ENCODE measurements around the gene ZFPM1.
"Not testable (repeated sequence)": the region's sequence is repeated elsewhere in the genome, so short reads cannot be mapped to it uniquely, and the experiment has no call there.

Gene ZFPM1

DNA sequence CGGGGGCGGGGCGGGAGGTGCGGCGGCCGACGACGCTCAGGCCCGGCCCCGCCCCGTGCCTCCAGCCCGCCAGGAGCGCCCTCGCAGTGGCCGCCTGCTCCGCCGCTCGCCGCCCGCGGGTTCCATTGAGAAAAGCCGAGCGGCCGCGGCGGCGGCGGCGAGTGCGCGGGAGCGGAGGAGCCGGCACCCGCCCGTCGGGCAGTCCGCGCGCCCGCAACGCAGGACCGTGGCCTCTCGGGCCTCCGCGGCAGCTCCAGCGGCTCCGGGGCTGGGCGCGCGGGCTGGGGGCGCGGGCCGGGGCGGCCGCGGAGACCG is at the start of gene ZFPM1:
TSS of gene ZFPM1 (plus strand) at position 64 of the 315 bp plus-strand sequence. CDS start 359 bp downstream, outside the sequence.
- no peak for DNase-seq

DNA sequence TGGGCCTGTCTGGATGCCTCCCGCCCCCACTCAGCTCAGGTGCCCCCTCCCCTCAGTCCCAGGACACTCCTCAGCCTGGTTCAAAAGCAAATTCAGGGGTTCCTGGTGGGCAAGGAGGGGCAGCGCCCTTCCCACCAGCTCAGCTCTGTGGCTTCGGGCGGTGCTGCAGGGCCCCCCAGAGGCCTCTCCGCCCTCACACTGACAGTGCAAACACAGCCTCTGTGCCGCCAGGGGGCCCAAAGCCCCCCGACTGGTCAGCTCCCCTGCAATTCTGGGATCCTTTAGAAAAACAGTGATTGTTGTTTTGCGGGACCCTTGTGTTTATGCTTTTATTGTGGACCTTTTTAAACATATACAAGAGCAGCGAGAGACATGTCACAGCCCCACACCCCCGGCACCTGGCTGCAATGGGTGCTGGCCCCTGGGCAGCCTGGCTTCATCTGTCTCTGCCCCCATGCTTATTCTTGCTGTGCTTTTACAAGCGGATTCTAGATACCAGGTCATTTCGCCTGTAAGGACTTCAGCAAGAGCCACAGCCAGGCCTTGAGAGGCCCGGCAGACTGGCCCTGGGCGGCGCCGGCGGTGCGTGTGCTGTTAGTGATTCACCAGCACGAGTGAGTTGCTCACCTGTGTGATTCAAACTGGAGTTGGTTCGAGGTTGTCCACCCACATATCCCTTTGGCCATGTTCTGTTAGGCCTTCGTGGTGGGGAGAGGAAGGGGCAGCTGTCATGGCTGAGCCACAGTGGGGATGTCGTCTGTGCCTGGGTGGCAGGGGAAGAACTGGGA is 49.1 kb upstream of the ZFPM1 start:
- no peak for DNase-seq

DNA sequence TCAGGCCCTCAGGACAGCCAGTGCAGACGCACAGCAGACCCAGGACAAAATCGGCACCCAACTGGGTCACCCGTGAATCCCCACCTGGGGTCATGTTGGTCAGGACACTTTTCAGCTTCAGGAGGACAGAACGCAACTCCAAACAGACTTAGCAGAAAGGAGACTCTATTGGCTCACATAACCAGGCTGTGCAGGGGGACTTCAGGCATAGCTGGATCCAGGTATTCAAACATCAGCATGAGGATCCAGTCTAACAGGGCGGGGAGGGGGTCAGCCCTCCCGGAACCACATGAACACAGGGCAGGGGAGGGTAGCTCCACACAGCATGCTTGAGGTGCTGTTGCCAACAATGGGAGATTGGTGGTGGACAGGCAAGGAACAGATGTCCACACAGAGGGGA is 48.3 kb upstream of the ZFPM1 start:
- no peak for DNase-seq

DNA sequence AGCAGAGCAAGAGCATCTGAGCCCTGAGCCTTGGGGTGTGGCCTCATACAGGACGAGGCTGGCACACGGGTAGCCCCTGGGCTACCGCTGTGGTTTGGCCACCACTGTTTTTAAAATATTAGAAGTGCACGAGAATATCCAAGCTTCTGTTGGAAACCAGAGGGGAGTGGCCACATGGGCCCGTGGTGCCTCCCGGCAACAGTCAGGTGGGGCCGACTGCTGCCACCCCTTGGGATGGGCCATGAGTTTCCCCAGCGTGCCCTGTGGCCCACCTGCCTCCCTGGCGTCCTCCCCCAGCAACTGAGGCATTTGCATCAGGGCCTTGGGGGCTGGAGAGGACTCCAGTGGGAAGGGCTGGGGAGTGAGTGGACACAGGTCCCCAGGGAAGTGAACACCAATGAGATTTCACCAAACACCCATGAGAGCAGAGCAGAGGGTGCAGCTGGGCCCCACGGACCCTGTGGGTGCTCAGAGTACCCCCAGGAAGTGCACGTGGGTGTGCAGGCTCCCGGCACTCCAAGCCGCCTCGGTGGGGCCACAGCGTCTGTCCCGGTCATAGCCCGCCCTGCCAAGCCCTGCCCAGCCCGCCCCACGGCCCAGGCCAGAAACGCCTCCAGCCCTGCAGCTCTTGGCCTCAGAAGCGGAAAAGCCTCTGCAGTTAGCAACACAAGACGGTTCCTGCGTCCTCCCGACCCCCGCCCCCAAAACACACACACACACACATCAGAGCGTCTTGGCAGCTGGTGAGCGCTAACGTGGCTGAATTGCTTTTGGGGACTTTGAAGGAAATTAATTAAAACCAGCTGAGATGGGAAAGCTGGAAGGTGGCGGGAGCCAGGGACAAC is 47.6 kb upstream of the ZFPM1 start:
- no peak for DNase-seq

DNA sequence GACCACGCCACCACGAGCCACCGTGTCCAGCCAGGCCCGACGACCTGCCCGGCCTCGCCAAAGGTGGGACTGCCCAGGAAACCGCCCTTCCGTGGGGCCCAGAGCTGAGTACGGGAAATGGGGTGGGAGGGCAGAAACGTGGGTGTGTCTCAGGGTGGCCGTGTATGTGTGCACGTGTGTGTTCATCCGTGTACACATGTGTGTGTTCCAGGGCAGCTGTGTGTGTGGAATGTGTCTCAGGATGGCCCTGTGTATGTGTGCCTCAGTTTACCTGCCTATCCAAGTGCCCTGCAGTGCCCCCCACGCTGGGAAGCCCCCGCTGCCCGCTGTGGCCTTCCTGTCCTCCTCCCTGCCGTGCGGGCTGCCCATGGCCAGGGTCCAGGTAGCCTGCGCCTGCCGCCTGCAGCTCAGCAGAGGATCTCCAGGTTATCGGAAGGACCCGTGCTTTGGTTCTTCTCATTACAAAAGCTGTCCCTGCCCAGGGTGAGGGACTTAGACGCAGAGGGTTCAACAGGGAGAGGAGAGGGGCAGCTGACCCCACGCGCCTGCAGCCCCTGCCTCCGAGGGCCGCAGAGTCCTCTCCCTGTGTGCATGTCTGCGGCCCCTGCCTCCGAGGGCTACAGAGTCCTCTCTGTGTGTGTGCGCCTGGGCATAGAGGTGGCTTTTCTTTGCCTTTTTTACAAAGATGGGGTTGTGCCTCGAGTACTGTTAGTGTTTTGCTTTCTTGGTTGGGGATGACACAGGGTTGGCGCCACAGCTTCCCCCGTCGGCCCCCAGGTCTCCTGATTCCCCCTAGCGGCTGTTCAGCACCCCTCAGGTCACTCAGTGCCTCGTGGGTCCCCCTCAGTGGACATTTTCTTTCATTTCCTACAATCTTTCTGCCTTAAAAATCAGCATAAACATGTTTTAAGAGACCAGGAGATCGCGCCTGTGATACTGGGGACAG is 46.7 kb upstream of the ZFPM1 start:
- DNase-seq, result no peak

DNA sequence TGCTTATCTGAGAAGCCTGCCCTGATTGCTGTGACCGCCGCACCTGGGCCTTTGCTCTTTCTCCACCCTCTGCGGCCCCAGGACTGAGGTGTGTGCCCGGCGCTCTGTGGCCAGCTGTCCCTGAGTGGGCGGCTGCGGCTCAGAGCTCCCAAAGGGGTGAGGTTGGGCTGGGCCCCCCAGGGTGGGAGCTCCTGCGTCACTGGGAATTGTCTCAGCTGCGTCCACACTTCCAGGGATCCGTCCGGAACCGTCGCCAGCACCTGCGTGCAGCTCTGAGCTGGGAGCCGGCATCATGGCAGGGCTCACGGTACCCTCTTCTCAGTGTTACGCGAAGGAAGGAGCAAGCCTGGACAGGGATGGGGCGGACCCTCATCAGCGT is 46.0 kb upstream of the ZFPM1 start:
- DNase-seq, result no peak

DNA sequence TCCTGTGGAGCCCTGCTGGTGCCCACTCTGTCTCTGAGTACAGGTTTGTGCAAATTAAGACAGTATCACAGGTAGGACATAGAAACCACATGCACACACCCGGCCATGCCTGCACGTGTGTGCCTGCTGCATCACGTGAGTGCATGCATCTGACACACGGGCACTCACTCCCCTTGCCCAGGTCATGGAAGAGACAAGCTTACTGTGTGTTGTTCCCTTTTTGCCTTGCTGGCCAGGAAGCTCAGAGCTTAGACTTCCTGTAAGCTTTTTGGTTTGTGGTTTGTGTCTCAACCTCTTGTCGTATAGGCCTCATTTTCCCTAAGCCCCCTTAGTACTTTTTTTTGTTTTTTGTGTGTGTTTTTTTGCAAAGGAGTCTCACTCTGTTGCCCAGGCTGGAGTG is 45.3 kb upstream of the ZFPM1 start:
- no peak for DNase-seq

DNA sequence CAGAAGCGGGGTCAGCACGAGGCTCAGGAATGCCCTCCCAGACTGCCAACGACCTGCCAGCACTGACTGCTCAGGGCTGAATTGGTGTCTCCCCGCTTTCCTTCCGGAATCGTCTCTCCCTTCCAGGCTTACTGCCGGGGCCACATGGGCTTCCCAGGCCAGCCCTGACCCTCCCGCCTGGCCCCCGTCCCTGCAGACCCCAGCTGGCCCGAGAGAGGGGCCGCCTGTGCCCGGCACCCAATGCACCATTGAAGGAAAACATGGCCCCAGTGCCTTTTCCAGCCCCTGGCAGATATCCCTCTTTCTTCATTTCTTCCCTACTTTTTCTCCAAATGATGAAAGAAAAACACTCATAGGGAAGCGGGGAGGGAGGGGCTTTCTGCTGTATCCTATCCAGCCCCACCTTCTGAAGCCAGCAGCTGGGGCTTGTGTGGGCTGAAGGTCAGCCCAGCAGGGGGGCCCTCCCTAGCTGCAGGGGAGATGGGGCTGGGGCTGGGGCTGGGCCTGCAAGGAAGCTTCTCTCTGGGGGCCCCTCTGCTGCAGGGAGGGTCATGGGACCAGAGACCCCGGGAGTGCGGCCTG is 44.4 kb upstream of the ZFPM1 start:
- DNase-seq, result no peak

DNA sequence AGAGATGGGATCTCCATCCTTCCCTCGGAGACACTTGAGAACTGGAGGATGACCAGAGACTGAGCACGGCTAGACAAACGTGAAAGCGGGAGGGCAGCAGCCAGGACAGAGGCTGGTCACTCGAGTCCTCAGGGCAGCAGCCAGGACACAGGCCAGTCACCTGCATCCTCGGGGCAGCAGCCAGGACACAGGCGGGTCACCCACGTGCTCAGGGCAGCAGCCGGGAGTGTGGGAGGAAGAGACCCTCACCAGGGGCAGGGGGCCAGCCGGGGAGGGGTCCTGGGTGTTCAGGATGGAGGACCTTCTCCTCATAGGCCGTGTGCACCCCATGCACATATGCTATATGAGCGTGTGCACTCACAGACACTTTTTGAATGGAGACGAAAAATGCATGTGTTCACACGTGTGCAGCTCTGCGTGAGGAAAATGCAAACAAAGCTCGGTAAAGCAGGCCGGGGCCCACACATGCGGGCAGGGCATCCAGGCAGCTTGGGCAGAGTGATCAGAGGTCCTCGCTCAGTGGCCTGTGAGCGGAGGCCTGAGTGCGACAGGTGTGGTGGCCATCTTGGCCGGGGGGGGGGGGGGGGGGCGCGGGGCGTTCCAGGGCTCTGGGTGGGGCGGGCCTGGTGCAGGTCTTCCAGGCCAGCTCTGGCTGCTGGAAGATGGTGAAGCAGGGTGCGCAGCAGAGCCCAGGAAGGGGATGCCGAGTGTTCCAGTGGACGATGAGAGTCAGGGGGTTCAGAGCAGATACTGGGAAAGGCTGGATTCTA is 43.6 kb upstream of the ZFPM1 start:
- no peak for DNase-seq

DNA sequence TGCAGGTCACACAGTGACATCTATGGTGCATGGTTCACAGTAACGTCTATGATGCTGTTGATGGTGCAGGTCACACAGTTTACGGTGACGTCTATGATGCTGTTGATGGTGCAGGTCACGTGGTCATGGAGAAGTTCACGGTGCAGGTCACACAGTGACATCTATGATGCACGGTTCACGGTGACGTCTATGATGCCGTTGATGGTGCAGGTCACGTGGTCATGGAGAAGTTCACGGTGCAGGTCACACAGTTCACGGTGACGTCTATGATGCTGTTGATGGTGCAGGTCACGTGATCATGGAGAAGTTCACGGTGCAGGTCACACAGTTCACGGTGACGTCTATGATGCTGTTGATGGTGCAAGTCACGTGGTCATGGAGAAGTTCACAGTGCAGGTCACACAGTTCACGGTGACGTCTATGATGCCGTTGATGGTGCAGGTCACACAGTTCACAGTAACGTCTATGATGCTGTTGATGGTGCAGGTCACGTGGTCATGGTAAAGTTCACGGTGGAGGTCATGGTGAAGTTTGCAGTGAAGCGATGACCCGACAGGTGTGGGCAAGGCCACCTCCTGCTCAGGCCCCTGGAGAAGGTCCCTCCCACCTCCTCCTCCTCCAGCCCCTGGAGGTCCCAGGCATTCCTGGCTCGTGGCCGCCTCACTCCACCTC is 42.6 kb upstream of the ZFPM1 start:
- DNase-seq, result not testable (repeated sequence)

DNA sequence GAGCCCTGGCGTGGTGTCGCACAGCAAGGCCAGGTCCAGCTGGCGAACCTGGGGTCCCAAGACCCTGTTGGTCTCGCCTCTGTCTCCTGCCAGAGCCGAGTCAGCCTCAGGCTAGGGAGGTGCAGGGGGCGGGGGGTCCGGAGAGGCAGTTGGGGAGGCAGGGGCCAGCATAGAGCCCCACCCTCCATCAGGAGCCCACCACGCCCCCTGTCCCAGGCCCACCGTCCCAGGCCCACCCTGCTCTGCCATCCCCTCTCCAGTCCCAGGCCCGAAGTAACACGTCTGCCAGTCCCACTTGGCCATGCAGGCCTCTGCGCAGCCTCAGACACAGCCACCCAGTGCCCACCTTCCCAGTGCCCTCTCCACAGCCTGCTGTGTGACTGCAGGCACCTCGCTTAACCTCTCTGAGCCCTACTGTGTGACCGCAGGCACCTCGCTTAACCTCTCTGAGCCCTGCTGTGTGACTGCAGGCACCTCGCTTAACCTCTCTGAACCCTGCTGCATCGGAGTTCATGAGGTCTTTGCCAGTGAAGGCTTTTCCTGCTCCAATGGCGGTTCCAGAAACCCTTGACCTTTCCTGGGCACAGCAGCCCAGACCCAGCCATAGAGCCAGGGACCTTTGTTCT is 41.0 kb upstream of the ZFPM1 start:
- no peak for DNase-seq

DNA sequence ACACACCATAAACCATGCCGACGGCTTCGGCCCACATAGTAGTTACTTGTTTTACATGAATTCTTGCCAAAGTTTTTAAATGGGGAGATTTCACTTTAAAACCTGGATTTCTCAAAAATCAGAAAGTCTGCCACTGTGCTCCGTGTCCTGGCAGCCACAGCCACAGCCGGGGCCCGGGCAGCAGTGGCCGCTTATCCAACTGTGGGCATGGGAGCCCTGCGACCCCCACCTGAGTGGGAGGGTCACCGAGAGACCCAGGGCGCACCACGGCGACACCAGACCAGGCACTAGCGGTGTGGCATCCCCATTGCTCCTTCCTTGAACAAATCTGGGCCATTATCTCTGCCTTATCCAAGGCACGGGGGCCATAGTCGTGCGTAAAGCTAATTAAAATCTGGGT is 40.3 kb upstream of the ZFPM1 start:
- DNase-seq, result no peak

DNA sequence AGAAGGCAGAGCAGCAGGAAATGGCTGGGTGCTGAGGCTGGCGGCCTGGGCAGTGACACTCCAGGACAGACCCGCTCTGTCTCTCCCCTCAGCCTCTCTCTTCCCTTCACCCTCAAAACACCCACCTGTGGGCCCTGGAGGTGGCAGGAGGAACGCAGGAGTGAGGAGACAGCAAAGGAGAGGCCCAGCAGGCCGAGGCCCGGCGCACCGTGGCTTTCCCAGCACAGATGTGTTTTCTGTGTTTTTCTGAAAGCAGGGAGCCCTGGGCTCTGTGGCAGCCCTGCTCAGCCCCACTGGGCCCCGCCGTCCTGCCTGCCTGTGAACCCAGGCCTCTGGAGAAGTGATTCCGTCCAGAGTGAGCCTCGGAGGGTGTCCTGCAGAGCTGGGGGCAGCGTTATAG is 39.8 kb upstream of the ZFPM1 start:
- DNase-seq, result no peak

DNA sequence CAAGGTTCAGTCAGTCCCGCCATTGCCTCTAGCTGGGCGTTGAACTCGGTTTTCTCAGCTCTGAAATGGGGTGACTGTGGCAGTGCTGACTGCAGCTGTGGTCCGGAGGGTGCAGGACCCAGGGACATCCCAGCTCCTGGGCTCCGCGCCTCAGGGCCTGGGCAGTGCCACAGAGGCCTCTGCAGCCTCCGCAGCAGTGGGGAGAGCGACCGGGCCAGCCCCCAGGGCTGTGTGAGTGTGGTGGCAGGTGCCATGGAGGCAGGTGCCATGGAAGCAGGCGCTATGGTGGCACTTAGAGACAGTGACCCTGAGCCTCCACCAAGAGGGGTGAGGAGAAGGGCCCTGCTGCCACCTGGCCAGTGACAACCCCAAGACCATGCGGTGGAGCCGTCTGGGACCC is 39.4 kb upstream of the ZFPM1 start:
- no peak for DNase-seq

DNA sequence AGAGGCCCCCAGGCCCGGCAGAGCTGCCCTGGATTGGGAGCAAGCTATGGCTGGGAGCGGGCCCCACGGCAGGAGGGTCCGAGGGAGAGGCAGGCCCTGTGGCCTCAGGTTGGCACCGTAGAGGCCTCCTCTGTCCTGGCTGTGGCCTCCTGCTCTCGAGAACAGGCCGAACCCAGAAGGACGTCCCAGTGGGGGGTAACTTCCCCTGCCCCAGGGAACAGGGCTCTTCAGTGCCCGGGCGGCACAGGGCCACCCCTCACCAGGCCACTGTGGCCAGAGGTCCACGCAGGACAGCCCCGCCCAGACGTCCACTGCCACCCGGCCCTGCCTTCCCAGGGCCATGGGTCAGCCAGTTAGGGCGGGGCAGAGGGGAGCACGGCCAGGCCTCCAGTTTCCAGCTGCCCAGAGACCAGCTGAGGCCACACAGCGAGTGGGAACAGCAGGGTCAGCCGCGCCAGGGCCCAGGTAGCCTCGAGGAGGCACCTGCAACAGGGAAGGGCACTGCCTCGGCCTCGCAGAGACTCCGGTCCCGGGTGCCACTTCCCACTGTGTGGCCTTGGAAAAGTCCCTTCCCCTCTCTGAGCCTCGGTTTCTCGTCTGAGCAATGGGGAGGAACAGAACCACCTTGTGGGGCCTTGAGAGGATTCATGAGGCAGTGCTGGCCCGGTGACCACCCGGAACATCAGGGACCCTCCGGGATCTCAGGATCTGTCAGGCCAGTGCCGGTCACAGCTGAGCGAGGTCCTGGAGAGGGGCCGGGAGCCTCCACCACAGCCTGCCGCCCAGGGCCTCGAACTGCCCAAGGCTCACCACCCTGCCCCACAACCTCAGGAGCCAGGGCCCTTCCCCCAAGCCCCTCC is 38.3 kb upstream of the ZFPM1 start:
- no peak for DNase-seq

DNA sequence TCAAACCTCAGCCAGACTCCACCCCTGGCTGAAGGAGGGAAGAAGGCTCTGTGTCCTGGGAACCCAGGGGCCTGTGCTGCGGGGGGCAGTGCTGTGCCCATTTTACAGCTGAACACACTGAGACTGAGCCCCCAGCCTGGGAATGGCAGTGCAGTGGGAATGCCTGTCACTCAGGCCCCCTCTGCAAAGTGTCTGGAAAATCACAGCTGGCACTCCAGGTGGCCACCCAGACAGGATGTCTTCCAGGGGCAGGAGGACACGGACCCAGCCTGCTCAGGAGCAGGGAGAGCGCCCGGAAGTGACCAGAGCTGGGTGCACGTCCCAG is 37.7 kb upstream of the ZFPM1 start:
- no peak for DNase-seq

DNA sequence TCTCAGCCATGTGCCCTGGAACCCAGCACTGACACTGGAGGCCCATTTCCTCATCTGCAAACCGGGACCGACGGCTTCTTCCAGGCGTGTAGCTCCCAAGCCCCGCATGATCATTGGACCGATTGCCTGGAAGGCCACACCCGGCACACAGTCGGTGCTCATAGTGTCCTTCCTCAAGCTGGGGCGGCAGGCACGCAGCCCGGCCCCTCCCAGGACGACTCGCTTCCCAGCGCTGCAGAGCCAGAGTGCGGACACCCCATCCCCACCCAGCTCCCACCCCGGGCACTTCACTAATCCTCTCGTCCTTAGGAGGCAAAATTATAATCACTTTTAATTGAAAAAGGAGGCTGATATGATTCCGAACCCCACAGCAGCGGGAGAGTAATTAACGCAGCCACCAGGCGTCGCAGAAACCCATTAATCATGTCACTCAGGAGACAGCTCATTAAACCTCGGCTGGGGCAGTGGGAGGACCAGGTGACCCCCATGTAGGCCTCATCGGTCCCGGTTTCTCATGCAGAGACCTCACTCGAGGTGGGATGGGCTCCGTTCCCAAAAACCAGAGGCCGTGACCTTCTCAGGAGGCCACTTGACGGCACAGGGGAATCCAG is 37.3 kb upstream of the ZFPM1 start:
- no peak for DNase-seq

DNA sequence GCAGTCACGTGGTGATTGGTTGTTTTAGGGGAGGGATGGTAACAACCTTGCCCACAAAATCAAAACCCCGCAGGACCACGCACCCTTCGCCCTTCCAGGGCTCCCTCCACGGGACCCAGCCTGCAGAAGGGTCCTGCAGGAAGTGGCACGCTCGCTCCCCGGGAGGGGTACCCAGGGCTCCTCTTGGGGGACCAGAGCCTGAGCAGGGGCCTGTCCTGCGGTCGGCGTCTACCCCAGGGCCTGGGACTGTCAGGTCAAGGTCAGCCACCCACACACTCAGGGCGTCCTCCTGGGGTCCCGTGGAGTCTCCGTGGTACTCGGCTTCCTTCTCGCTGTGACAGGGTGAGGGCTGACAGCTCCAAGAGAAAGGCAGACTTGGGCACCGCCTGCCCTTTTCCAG is 36.4 kb upstream of the ZFPM1 start:
- DNase-seq, result no peak

DNA sequence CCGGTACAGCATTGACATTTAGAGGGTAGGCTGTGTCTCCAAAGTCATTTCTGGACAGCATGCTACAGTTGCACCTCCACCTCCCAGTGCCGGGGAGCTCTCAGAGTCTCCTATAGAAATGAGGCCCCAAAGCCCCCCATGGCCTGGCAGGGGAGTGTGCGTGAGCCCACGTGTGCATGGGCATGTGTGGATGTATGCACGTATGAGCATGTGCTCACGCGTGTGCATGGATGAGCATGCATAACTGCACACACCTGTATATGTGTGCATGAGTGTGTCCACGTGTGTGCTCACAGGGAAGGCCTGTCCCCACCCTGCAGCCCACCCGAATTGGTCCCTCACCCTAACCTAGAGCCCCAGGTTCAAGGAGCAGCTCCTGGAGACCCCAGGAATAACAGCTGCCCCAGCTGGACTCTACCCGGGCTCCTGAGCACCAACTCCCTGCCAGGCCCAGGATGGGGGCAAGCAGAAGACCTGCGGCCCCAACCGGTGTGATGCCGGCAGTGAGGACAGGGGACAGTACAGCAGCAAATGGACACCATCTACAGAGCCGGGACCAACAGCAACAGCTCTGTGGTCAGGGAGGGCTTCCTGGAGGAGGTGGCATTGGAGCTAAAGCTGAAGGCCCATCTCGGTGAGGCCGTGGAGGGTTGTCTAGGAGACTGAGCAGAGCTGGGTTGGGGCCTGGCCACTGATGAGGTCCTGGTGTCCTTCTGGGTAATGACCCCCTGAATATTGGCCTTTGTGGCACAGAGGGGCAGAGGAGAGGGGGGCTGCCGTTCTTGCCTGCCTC is 35.2 kb upstream of the ZFPM1 start:
- DNase-seq, result no peak

All from activated CD8-positive, alpha-beta memory T cell treated with anti-CD3 and anti-CD28 coated beads, Interleukin-2, amount 50 U/mL, for 4 hours (primary cell).